Fibroblast of peridontal ligament (primary cell): Measurements from ENCODE around the gene TPK1.

ENCODE experiments used
- DNase-seq: peaks from one replicate; pipeline ENCODE4 v3.0.0-alpha.2; 2010; ENCODE audit errors: extremely low read depth

TPK1 gene

DNA sequence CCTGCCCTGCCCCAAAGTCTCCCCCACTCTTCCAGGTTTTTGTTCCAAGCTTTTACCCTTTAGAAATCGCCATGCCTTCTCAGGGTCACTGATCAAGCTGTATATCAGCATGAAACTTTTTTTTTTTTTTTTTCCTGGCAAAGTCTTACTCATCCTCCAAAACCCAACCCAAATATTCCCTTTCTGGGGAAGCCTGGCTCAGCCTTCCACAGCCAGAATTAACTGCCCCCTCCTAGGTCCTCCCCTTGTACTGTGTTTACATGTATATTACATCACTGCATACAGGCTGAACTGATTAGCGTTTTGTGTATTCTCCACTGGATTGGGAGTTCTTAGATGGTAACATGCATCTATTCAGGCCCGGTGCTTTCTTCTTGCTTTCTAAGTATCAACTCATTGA, 427.7 kb downstream of the TPK1 start:
- DNase-seq: peak; percentile 60

DNA sequence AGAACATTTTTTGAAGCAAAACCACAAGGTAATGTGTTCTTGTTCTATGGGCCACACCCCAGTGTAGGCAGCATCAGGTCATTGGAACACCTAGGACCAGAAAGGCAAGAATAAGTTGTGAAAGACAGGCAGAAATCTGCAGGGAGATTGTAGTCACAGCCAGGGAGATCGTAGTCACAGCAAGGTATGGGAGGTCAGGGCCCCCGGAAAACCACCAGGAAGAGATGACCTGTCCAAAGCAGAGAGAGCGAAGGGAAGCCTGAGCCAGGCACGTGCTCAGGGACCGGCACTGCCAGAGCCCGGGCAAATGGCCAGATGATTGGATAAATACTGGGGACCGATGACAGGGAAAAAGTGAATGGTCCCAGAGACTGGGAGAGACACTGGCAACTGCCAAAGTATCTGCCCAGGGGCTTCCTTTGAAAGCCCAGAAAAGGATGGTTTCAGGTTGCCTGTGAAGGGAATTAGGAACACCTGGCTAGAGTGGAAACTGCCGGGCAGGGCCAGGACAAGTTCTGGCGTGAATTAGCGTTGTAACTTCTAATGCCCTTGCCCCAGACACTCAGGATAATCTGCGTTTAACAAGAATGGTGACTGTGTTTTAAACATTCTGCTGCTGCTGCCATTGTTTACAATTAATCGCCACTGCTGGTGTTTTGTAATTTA, 428.5 kb downstream of the TPK1 start:
- DNase-seq: no peak

DNA sequence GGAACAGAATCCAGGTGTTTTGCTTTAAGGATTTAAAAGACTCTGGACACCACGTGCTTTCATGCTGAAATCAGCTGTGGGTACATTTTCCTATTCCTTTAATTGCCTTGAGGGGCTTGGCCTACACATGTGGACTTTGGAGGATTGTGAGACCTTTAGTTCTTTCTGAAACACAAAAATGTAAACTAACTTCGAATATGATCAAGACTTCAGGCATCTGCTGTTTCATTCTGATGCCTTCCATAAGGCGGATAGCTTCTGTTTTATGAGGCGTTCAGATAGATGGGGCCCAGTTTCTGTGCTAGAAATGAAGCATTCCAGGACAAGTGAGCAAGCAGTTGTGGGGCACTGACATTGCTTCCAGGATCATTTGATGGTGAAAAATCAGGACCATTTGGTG, 430.9 kb downstream of the TPK1 start:
- no peak for DNase-seq

GRCh38 chr7:144403649-144404061, 432.2 kb downstream of the TPK1 start, which contains the start of gene NOBOX:
NOBOX (minus strand) TSS chr7:144403693.
- DNase-seq: no peak

GRCh38 chr7:144403102-144403501, 432.8 kb downstream of the TPK1 start:
- DNase-seq: no peak
